IPS DF 6.9 (cell line): ENCODE results near the gene DSG2.

ENCODE experiments used
- DNase-seq: peaks from one replicate; pipeline ENCODE4 v3.0.0-alpha.2; 2013; ENCODE audit warnings: low read depth, low spot score
- H3K27ac ChIP-seq: one replicate; pipeline ENCODE4 v1.5.1; 2013; ENCODE audit warnings: low read length, control low read depth
- H3K27me3 ChIP-seq: 2 replicates; pipeline ENCODE4 v1.6.1; 2013; ENCODE audit warnings: mild to moderate bottlenecking, low read length; ENCODE audit not compliant: control insufficient read depth, insufficient read depth
- H3K36me3 ChIP-seq: 2 replicates; pipeline ENCODE4 v1.6.1; 2013; ENCODE audit warnings: low read length; ENCODE audit not compliant: control insufficient read depth, insufficient read depth
- H3K4me1 ChIP-seq: 2 replicates; pipeline ENCODE4 v1.6.1; 2013; ENCODE audit warnings: low read length; ENCODE audit not compliant: control insufficient read depth, insufficient read depth
- H3K4me3 ChIP-seq: 2 replicates; pipeline ENCODE4 v1.5.1; 2013; ENCODE audit warnings: mild to moderate bottlenecking, low read length
- H3K9me3 ChIP-seq: 2 replicates; pipeline ENCODE4 v1.6.1; 2013; ENCODE audit warnings: low read length, inconsistent platforms; ENCODE audit not compliant: control insufficient read depth, insufficient read depth
- WGBS: extraction: QIAGEN DNeasy Blood & Tissue Kit; methylation state at CpG from one replicate; pipeline ENCODE4 v1.1.7; 2013; ENCODE audit warnings: mixed read lengths, missing lambda C conversion rate; ENCODE audit not compliant: insufficient read length, insufficient coverage; 5-methylcytosine and 5-hydroxymethylcytosine counted together

DSG2 gene

DNA sequence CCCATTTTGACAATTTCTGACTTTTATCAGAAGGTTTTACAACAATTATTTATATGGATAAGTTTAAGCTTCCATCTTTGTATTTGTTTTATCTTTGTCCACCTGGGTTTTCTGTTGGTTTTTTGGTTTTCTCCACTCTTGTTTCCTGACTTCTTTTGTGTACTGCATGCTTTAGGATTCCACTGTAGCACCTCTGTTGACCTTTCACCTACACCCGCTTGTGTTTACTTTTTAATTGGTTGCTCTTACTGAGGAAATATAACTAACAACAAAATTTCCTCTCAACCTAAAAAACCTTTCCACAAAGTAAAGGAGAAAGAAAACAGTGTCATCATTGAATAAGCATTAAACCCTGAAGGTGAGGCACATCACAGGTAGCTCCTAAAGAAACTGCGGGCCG lies 53.9 kb downstream of the DSG2 start:
- Histone ChIP-seq H3K4me3 (no peak overlapping the region), H3K4me1 (no peaks in the 10 kb centered on the region), H3K27ac (no peak overlapping the region), H3K36me3 (no peaks in the 10 kb centered on the region), H3K9me3 (no peaks in the 10 kb centered on the region), H3K27me3 (no peaks in the 10 kb centered on the region)
- DNase-seq = no peak
- WGBS = no CpG with 5 or more reads among the region's 3 CpGs

DNA sequence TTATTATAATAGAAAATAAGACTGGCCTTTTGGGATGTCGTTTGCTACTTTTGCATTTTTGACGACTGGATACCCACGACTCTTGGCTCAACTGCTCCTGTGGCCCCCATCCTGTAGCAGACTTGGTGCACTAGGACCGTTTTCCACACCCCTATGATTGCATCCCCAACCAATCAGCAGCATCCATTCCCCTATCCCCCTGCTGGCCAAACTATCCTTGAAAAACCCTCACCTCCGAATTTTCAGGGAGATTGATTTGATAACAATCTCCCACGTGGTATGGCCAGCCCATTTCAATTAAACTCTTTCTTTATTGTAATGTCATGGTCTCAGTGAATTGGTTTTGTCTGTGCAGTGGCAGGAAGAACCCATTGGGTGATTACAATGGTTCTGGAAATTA lies 55.8 kb downstream of the DSG2 start:
- WGBS = no CpG with 5 or more reads among the region's 6 CpGs
- Histone ChIP-seq H3K4me3 (no peak overlapping the region), H3K36me3 (no peaks in the 10 kb centered on the region), H3K9me3 (no peaks in the 10 kb centered on the region), H3K4me1 (no peaks in the 10 kb centered on the region), H3K27me3 (no peaks in the 10 kb centered on the region), H3K27ac (no peak overlapping the region)
- DNase-seq = no peak

DNA sequence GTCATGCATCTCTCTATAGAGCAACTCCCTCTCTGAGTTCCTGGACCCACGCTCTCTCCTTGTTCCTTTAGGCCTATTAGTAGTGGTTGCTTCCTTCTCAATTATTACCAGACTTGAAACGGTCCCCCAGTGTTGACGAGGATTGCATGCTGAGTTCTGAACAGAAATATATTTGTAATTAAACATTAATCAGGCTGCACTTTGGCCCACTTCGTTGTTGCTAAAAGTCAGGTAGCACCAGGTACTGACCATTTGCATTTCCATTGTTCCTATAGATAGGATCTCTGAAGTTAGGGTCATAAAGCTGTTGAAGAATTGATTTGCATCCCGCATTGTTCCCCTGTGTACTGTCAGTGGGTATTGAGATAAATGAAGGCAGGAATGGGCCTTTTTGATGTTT lies 56.8 kb downstream of the DSG2 start:
- H3K4me1 ChIP-seq = no peaks in the 10 kb centered on the region
- H3K4me3 ChIP-seq = no peak overlapping the region
- no CpG with 5 or more reads among the region's 5 CpGs for WGBS
- DNase-seq = no peak
- no peaks in the 10 kb centered on the region for H3K9me3 ChIP-seq
- no peaks in the 10 kb centered on the region for H3K27me3 ChIP-seq
- H3K27ac ChIP-seq = no peak overlapping the region
- no peaks in the 10 kb centered on the region for H3K36me3 ChIP-seq

DNA sequence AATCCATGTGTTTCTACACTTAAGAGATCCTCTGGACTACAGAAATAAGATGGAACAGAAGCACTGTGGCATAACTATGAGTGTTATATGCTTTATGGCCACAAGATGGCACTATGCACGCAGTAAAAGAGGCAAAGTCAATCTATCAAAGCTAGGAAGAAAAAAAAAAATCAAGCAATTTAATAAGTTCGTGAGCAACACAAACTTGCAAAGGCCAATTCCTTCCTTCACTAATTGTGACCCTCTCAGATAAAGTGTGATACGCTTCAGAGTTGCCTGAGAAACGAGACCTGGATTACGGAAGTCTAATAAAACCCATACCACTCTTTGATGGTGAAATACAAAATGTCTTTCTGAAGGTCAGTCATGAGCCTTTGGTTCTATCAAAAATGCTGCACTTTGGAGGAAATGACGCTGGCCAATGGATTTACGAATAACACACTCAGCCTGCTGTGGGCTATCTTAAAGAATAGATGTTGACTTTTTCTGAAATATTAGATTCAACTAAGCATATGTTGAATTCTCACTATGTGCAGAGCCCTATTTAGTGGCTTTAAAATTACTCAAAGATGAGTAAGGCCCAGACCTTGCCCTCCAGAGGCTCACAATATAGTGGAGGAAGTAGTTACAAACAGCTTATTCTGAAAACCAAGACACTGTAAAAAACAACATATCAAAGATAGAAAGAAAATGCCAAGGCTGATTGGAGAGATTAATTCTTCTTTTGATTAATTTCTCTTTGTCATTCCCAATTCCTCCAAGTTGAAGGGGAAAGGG lies 58.2 kb downstream of the DSG2 start:
- Histone ChIP-seq H3K4me1 (no peaks in the 10 kb centered on the region), H3K4me3 (no peak overlapping the region), H3K27ac (no peak overlapping the region), H3K36me3 (no peaks in the 10 kb centered on the region), H3K9me3 (no peaks in the 10 kb centered on the region), H3K27me3 (no peaks in the 10 kb centered on the region)
- DNase-seq = peak; percentile 29
- no CpG with 5 or more reads among the region's 7 CpGs for WGBS

DNA sequence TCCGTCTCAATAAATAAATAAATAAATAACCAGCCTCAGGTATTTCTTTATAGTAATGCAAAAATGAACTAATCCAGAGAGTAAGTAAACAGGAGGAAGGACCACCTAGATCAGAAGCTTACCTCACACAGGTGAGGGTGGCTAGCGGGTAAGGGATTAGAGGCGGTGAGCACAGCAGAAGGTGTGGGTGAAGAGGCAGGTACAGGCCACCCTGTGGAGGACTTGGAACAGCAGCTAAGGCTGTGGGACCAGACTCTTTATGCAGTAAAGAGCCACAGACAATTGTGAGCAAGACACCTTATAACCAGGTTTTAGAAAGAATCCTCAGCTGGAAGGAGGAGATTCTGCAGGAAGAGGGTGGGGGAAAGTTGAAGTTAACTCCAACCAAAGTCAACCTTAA lies 59.5 kb downstream of the DSG2 start:
- DNase-seq = no peak
- H3K27ac ChIP-seq = no peak overlapping the region
- no CpG with 5 or more reads among the region's 3 CpGs for WGBS
- H3K36me3 ChIP-seq = no peaks in the 10 kb centered on the region
- H3K9me3 ChIP-seq = no peaks in the 10 kb centered on the region
- H3K4me3 ChIP-seq = no peak overlapping the region
- no peaks in the 10 kb centered on the region for H3K27me3 ChIP-seq
- H3K4me1 ChIP-seq = no peaks in the 10 kb centered on the region

DNA sequence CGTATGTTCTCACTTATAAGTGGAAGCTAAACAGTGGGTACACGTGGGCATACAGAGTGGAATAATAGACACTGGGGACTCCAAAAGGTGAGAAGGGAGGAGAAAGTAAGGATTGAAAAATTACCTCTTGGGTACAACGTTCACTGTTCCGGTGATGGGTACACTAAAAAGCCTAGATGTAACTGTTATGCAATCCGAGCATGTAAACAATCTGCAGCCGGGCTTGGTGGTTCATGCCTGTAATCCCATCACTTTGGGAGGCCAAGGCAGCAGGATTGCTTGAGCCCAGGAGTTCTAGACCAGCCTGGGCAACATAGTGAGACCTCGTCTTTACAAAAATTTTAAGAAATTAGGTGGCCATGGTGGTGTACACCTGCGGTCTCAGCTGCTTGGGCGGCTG lies 60.6 kb downstream of the DSG2 start:
- no peak for DNase-seq
- H3K27me3 ChIP-seq = no peaks in the 10 kb centered on the region
- H3K36me3 ChIP-seq = no peaks in the 10 kb centered on the region
- H3K9me3 ChIP-seq = no peaks in the 10 kb centered on the region
- no peak overlapping the region for H3K27ac ChIP-seq
- no peaks in the 10 kb centered on the region for H3K4me1 ChIP-seq
- WGBS = no CpG with 5 or more reads among the region's 9 CpGs
- H3K4me3 ChIP-seq = no peak overlapping the region

DNA sequence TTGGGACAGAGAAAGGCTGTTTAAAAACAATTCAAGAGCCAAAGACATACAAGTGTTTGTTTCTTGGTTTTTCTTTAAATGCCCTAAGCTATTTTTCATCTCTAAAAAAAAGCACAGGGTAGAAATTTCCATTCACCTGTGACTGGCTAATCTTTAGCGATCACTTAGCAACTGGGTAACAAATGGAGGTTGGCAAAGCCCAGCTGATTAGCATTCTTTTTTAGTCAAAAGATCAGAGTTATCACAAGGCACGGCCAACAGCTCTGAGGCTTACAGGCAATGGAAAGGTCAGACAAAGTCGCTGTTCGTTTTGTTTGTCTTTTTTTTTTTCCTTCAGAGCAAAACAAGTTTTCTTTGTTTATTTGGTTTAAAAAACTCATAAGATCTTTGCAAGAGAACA lies 64.7 kb downstream of the DSG2 start:
- DNase-seq = no peak
- H3K4me3 ChIP-seq = no peak overlapping the region
- no peaks in the 10 kb centered on the region for H3K9me3 ChIP-seq
- WGBS = no CpG with 5 or more reads among the region's 4 CpGs
- no peaks in the 10 kb centered on the region for H3K36me3 ChIP-seq
- no peak overlapping the region for H3K27ac ChIP-seq
- H3K4me1 ChIP-seq = no peaks in the 10 kb centered on the region
- no peaks in the 10 kb centered on the region for H3K27me3 ChIP-seq

DNA sequence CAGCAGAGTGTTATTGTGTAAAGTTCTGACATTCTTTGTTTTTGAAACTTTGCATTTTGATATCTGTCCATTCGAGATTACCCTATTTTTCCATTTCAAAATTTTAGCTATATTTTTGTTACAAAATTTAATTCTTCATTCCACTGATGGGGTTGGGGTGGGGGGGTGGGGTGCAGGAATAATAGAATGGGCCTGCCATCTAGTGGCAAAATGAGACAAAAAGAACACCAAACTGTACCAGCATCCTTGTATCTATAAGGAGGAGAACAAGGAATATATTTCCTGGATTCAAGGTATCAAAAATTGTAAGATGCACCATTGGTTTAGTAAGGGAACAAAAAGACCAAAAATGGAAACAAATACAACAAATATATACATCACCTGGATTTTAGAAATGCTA lies 65.8 kb downstream of the DSG2 start:
- DNase-seq = no peak
- Histone ChIP-seq H3K36me3 (no peaks in the 10 kb centered on the region), H3K4me1 (no peaks in the 10 kb centered on the region), H3K9me3 (no peaks in the 10 kb centered on the region), H3K27ac (no peak overlapping the region), H3K4me3 (no peak overlapping the region), H3K27me3 (no peaks in the 10 kb centered on the region)
- no CpG with 5 or more reads among the region's 1 CpG for WGBS

DNA sequence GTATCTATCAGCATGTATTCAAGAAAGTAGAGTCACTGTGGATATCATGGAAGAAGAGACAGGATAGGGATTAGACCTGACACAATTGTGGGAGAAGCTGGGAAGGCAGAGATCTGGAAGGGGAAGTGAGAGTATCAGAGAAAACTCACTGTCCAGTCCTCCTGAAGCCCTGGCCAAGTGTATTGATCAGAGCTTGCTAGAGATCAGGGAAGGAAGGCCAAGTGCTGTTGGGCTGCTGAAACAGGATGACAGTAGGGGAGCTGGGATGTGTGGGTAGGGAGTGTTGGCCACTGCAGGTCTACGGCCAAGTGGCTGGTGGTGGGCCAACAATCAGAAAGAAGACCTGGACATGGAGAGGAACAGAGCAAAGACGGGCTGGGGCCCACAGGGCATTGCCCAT lies 67.4 kb downstream of the DSG2 start:
- H3K27ac ChIP-seq = no peak overlapping the region
- H3K27me3 ChIP-seq = no peaks in the 10 kb centered on the region
- no peaks in the 10 kb centered on the region for H3K36me3 ChIP-seq
- no peak overlapping the region for H3K4me3 ChIP-seq
- no peak for DNase-seq
- no peaks in the 10 kb centered on the region for H3K9me3 ChIP-seq
- whole genome bisulfite sequencing = no CpG with 5 or more reads among the region's 2 CpGs
- no peaks in the 10 kb centered on the region for H3K4me1 ChIP-seq

DNA sequence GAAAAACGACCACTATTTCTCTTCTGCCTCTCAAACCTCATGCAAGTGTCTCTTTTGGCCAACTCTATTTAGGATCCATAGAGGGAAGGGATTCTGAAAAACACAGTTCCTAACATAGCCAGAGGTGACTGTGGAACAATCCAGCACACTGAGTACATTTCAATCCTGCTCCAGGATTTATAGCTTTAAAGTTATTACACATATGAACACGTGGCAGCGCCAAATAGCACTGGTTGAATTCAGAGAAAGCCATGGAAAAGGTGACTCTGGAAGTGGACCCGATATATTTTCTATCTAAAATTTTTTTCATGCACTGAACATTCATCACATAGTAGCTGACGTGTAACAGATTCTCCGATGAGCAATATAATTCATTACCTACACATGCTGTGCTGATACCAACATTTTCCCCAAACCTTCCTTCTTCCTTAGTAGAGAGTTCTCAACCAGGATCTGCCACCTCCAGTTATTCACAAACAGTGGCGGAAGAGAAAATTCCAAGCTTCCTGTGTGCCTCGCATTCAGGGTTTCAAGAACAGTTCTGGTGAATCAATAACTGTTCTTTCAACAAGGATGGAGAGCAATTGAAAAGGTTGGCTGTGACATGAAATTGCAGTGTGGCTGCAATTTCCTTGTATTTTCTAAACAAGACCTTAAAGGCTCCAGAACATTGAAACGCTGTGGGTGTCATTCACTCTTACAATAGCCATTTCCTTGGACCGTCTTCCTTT lies 68.0 kb downstream of the DSG2 start:
- Histone ChIP-seq H3K36me3 (no peaks in the 10 kb centered on the region), H3K4me3 (no peak overlapping the region), H3K4me1 (no peaks in the 10 kb centered on the region), H3K9me3 (no peaks in the 10 kb centered on the region), H3K27ac (no peak overlapping the region), H3K27me3 (no peaks in the 10 kb centered on the region)
- no CpG with 5 or more reads among the region's 10 CpGs for WGBS
- DNase-seq = no peak
